GM19372 (cell line): ENCODE results near the gene RRAD.

Experiments
- ATAC-seq: cut with Tn5 transposase; IDR thresholded peaks from one replicate; pipeline ENCODE4 v1.9.1; 2021; ENCODE audit warnings: mild to moderate bottlenecking, low read depth, moderate library complexity; ENCODE audit not compliant: unreplicated experiment

The RRAD gene

GRCh38 chr16:66886914-66887313 is 38.4 kb downstream of the RRAD start:
- ATAC-seq, result no peak

- no peak for ATAC-seq
Measured at GRCh38 chr16:66886321-66886720, 39.0 kb downstream of the RRAD start.

- ATAC-seq, result no peak
Measured at GRCh38 chr16:66885491-66885890, 39.8 kb downstream of the RRAD start.

DNA sequence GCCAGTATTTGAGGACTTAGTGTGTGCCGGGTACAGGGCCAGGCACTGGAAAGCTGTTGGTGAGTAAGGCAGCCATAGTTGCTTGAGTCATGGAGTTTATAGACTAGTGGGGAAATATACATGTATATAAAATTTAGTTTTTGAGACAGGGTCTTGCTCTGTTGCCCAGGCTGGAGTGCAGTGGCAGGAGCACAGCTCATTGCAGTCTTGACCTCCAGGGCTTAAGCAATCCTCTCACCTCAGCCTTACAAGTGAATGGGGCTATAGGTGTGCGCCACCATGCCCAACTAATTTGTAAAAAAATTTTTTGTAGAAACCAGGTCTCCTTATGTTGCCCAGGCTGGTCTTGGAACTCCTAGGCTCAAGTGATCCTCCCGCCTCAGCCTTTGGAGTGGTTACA is 42.6 kb downstream of the RRAD start:
- ATAC-seq, result no peak

DNA sequence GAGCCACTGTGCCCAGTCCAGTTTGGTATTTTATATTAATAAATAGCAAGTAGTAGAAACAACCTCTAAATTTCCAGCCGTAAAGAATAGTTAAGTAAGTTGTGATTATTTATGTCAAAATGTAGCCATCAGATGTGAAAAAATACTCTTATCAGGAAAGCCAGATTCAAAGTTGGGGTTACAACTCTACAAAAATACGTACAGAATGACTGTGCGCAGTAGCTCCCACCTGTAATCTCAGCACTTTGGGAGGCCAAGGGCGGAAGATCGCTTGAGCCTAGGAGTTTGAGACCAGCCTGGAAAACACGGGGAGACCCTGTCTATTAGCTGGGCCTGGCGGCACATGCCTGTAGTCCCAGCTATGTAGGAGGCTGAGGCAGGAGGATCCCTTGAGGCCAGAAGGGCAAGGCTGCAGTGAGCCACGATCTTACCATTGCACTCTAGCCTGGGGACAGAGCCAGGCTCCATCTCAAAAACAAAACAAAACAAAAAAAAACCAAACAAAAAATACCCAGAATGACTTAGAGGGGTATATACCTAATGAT is 43.3 kb downstream of the RRAD start:
- no peak for ATAC-seq

GRCh38 chr16:66881560-66881959 is 43.8 kb downstream of the RRAD start:
- ATAC-seq, result no peak

GRCh38 chr16:66881014-66881417 is 44.3 kb downstream of the RRAD start:
- ATAC-seq, result no peak

GRCh38 chr16:66880288-66881013 is 44.9 kb downstream of the RRAD start, which contains the start of gene PDP2:
PDP2 (plus strand) TSS chr16:66880515; CDS start chr16:66884285, 3,770 bp downstream.
- peak; percentile 97 for ATAC-seq

DNA sequence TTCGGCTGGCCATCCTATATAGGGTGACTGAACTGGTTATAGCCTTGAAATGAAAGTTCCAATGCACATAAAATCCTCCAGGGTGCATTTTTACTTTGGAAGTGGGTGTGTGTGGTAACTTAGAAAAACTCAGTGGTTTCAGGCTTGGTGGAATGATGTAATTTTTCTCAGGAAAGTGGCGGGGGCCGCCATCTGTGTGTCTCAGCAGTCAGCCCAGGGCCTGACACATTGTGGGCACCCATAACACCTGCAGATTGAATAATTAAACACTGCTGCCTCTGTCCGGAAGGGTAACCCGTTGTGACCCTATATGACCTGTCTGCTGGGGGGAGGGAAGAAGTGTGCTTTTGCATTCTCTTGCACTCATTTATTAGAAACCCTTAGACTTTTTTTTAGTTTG is 47.3 kb downstream of the RRAD start:
- ATAC-seq, result no peak

- no peak for ATAC-seq
Measured at GRCh38 chr16:66874079-66874775, 51.1 kb downstream of the RRAD start.

- no peak for ATAC-seq
Measured at GRCh38 chr16:66873685-66874055, 51.7 kb downstream of the RRAD start.

GRCh38 chr16:66872943-66873684 is 52.2 kb downstream of the RRAD start:
- peak; percentile 96 for ATAC-seq

DNA sequence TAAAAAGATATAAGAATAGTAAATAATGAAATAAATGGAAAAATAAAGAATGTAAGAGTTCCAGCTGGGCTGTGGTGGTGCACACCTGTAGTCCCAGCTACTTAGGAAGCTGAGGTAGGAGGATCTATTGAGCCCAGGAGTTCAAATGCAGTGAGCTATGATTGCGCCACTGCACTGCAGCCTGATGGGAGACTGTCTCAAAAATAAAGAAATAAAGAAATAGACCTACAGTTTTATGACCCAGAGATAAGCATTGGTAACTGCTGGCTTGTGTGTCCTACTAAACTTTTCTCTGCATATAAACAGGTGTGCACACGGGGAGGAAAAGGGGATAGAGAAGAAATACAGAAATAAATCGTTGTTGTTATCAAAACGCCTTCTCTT is 52.8 kb downstream of the RRAD start:
- no peak for ATAC-seq

DNA sequence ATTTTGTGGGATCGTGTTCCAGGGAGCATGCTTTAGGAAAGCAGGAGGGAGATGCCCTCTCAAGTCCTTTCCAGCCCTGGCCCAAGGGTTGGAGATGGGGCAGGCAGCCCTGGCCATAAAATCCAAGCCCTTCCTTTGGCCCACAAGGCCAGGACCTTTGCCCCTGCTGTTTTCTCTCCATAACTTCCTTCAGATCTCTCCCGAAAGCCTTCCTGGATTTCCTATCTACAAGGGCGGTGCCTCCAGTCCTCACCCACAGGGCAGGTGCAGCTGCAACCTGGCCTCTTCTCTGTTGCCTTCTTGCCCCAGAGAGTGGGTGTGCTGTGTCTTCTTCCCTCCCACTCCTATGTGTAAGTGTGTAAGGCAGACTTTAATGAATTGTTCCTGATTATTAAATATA is 53.5 kb downstream of the RRAD start:
- no peak for ATAC-seq
